GM12878 (cell line): ENCODE results near the gene PAX5. TPM values are rescaled to one million over a fixed set of nuclear protein-coding genes. Genes with fewer than 3 reads are reported as not detected.

ENCODE experiments used
- ATAC-seq: fragments of 200-7000 bp; cut with Tn5 transposase; 3 replicates; pipeline ENCODE4 v1.9.1; 2020; ENCODE audit warnings: mild to moderate bottlenecking, moderate library complexity
- BruUV-seq: library from RNA; stranded (reverse); fragments of 400-500 nt; replicated peaks from 2 replicates; lab custom pipeline; 2021; lab: Mats Ljungman, UMichigan
- CTCF ChIA-PET: fragments of 300-600 bp; sonication (Branson Sonifier 250); formaldehyde crosslinking; extraction: SDS; loops from one replicate; lab custom pipeline; 2021; ENCODE audit warnings: inconsistent platforms; lab: Yijun Ruan, JAX
- POLR2A ChIA-PET: fragments of 350-600 bp; formaldehyde crosslinking; extraction: SDS; loops from one replicate; lab custom pipeline; 2021; ENCODE audit warnings: inconsistent platforms; lab: Charles Lee
- RAD21 ChIA-PET: fragments of 300-600 bp; sonication (Branson Sonifier 250); formaldehyde crosslinking; loops from one replicate; lab custom pipeline; 2023; ENCODE audit warnings: antibody characterized with exemption; ENCODE audit not compliant: unreplicated experiment; lab: Charles Lee
- SMC1A ChIA-PET: fragments of 300-600 bp; sonication (Branson Sonifier 250); formaldehyde crosslinking; loops from one replicate; lab custom pipeline; 2023; ENCODE audit not compliant: unreplicated experiment, uncharacterized antibody; lab: Charles Lee
- DNase-seq: peaks from one replicate; pipeline ENCODE4 v3.0.0-alpha.2; 2011; ENCODE audit warnings: low read depth, low spot score
- FAIRE-seq: peaks from 3 replicates; lab custom pipeline; 2011; peaks lifted over from hg19 to GRCh38; lab: Jason Lieb, UNC
- H2AFZ ChIP-seq: 2 replicates; pipeline ENCODE4 v1.6.0; 2011; ENCODE audit warnings: low read depth, low read length, control low read depth; ENCODE audit not compliant: control insufficient read depth
- H3K27ac ChIP-seq: 2 replicates; pipeline ENCODE4 v1.5.1; 2011; ENCODE audit warnings: control low read depth; ENCODE audit not compliant: control insufficient read depth, insufficient read depth
- H3K27me3 ChIP-seq, 2 experiments: replicated peaks in 1 of 2; 2 replicates each; pipeline versions ENCODE4 v1.6.0 to v1.6.1; 2011; ENCODE audit warnings: low read length in 1 of 2; ENCODE audit not compliant: control insufficient read depth in 2 of 2, insufficient read depth in 2 of 2
- H3K36me3 ChIP-seq, 2 experiments: 2 replicates each; pipeline ENCODE4 v1.5.1; 2011; ENCODE audit warnings: low read length in 1 of 2; ENCODE audit not compliant: control insufficient read depth in 2 of 2, insufficient read depth in 2 of 2
- H3K4me1 ChIP-seq: 2 replicates; pipeline ENCODE4 v1.6.1; 2011; ENCODE audit warnings: mild to moderate bottlenecking, low read length, moderate library complexity, mixed read lengths; ENCODE audit not compliant: control insufficient read depth, insufficient read depth
- H3K4me2 ChIP-seq: 2 replicates; pipeline ENCODE4 v1.6.0; 2011; ENCODE audit warnings: control low read depth; ENCODE audit not compliant: control insufficient read depth, insufficient read depth
- H3K4me3 ChIP-seq: fragments of 200-600 bp; sonication (generic); 2 replicates; pipeline ENCODE4 v1.5.1; 2016
- H3K79me2 ChIP-seq: 2 replicates; pipeline ENCODE4 v1.6.0; 2011; ENCODE audit warnings: low read length; ENCODE audit not compliant: control insufficient read depth, insufficient read depth
- H3K9ac ChIP-seq: 2 replicates; pipeline ENCODE4 v1.8.0; 2011; ENCODE audit warnings: low read length, control low read depth, mixed read lengths; ENCODE audit not compliant: control insufficient read depth, insufficient read depth
- H3K9me3 ChIP-seq: replicated peaks from 3 replicates; pipeline ENCODE4 v1.5.1; 2011; ENCODE audit warnings: mild to moderate bottlenecking, low read length; ENCODE audit not compliant: control insufficient read depth, insufficient read depth
- H4K20me1 ChIP-seq: 2 replicates; pipeline ENCODE4 v1.6.0; 2011; ENCODE audit not compliant: control insufficient read depth, insufficient read depth
- BHLHE40 ChIP-seq, 2 experiments: fragments of 450-650 bp in 1 of 2; IDR thresholded peaks; 2 replicates each; pipeline ENCODE4 v1.6.1; 2011 to 2017; ENCODE audit warnings: low read depth in 2 of 2, borderline replicate concordance in 1 of 2, improper control_type of control experiment in 1 of 2, low read length in 1 of 2, mild to moderate bottlenecking in 1 of 2
- KAT2A ChIP-seq: conservative IDR thresholded peaks from 2 replicates; pipeline ENCODE4 v1.6.1; 2011; ENCODE audit warnings: low read depth, low read length; ENCODE audit not compliant: control insufficient read depth
- SIN3A ChIP-seq: IDR thresholded peaks from 2 replicates; pipeline ENCODE4 v1.6.1; 2012; ENCODE audit warnings: low read depth, low read length, improper control_type of control experiment
- TCF12 ChIP-seq: IDR thresholded peaks from 2 replicates; pipeline ENCODE4 v1.6.1; 2011; ENCODE audit warnings: low read depth, mild to moderate bottlenecking, low read length
- TCF3 ChIP-seq: IDR thresholded peaks from 2 replicates; pipeline ENCODE4 v1.6.1; 2012; ENCODE audit warnings: low read depth, mild to moderate bottlenecking, low read length, borderline replicate concordance; ENCODE audit not compliant: insufficient read depth
- YY1 ChIP-seq: IDR thresholded peaks from 2 replicates; pipeline ENCODE4 v1.6.1; 2011; ENCODE audit warnings: low read depth, mild to moderate bottlenecking, low read length
- ZZZ3 ChIP-seq: IDR thresholded peaks from 2 replicates; pipeline ENCODE4 v1.6.1; 2011; ENCODE audit warnings: low read depth; ENCODE audit not compliant: control insufficient read depth, insufficient read length
- WGBS: methylation state at CpG from one replicate; pipeline ENCODE4 v1.1.6; 2016; ENCODE audit warnings: low lambda C conversion rate; ENCODE audit not compliant: insufficient replicate concordance, insufficient coverage; ENCODE audit errors: missing lambda C conversion rate; 5-methylcytosine and 5-hydroxymethylcytosine counted together
- in situ Hi-C: fragments of 300-500 bp; cut with MboI; formaldehyde crosslinking; loops from 9 replicates; pipeline ENCODE4 v1.14.3; 2018; ENCODE audit warnings: mixed read lengths
- intact Hi-C: fragments of 100-400 bp; cut with micrococcal nuclease; formaldehyde crosslinking; loops from one replicate; pipeline ENCODE4 v1.14.2; 2022; ENCODE audit not compliant: unreplicated experiment
- polyA plus RNA-seq, 11 experiments: library from polyadenylated mRNA; depleted of rRNA in 4 of 11; unstranded in 6 of 11; stranded (reverse) in 5 of 11; fragments of >200 nt; fragmentation: Nextera tagmentation in 4 of 11; fragmentation: Illumina TruSeq in 1 of 11; extraction: Ambion mirVana in 4 of 11; extraction: Trizol in 1 of 11; gene quantifications; 1 replicate in 1 of 11; 2 replicates in 10 of 11; pipeline versions ENCODE4 v1.2.1 to v1.2.3, GENCODE V29; 2011 to 2016; ENCODE audit warnings: inconsistent platforms in 2 of 11, missing spikeins in 2 of 11, low read depth in 1 of 11
- total RNA-seq, 4 experiments: library from RNA; depleted of rRNA in 3 of 4; stranded (reverse); fragments of >200 nt in 3 of 4; fragmentation: Illumina TruSeq in 1 of 4; extraction: Trizol in 1 of 4; gene quantifications; 2 replicates each; pipeline versions ENCODE4 v1.2.1 to v1.2.3, GENCODE V29; 2013 to 2021
- TF ChIP-seq, protein P1 (sequence below): fragments of 450-650 bp; formaldehyde crosslinking; IDR thresholded peaks from 2 replicates; pipeline ENCODE4 v1.5.0; 2022; ENCODE audit warnings: mild to moderate bottlenecking, missing genetic modification characterization
- TF ChIP-seq, protein P2 (sequence below): IDR thresholded peaks from 2 replicates; pipeline ENCODE4 v1.6.1; 2011; ENCODE audit warnings: borderline replicate concordance, low read depth, mild to moderate bottlenecking, moderate library complexity, mixed read lengths, low read length; ENCODE audit not compliant: insufficient read depth; ENCODE audit errors: extremely low read length

Gene PAX5
- total and polyA plus RNA-seq, 10 of the 15 experiments (the other 5 are each of a cell fraction or from before 2014, with no cell fraction given), result 2.2 to 123 (median 31.9) TPM

DNA sequence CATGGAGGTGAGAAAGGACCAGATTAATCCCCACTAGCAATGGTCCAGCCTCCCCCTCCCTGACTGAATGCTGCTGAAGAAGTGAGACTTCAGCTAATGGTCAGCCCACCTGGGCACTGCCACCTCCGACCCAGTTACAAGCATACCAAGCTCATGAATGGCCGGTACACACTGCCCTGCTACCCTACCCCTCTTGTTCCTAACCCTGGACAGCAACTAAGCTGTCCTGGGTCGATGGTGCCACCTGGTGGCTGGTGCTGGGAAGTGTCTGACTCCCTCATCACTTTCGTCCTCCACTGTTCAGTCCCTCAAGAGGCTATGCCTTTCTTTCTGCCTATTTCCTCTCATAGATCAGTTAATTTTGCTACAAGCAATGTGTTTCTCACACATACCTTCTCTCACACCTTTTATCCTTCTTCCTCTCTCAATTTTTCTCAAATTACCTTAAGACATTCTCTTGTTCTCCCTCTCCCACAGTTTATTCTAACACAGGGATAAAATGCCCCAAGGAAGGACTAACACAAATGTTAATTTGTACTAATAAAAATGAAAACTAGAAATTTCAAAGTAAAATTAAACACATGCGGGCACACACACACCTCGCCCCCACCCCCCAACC, 42.4 kb downstream of the PAX5 start (continued):
- TF ChIP-seq, protein P1, sequence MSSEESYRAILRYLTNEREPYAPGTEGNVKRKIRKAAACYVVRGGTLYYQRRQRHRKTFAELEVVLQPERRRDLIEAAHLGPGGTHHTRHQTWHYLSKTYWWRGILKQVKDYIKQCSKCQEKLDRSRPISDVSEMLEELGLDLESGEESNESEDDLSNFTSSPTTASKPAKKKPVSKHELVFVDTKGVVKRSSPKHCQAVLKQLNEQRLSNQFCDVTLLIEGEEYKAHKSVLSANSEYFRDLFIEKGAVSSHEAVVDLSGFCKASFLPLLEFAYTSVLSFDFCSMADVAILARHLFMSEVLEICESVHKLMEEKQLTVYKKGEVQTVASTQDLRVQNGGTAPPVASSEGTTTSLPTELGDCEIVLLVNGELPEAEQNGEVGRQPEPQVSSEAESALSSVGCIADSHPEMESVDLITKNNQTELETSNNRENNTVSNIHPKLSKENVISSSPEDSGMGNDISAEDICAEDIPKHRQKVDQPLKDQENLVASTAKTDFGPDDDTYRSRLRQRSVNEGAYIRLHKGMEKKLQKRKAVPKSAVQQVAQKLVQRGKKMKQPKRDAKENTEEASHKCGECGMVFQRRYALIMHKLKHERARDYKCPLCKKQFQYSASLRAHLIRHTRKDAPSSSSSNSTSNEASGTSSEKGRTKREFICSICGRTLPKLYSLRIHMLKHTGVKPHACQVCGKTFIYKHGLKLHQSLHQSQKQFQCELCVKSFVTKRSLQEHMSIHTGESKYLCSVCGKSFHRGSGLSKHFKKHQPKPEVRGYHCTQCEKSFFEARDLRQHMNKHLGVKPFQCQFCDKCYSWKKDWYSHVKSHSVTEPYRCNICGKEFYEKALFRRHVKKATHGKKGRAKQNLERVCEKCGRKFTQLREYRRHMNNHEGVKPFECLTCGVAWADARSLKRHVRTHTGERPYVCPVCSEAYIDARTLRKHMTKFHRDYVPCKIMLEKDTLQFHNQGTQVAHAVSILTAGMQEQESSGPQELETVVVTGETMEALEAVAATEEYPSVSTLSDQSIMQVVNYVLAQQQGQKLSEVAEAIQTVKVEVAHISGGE (CRISPR knock-in tag), result no peak
- TF ChIP-seq, all 136 proteins: peak for 11

DNA sequence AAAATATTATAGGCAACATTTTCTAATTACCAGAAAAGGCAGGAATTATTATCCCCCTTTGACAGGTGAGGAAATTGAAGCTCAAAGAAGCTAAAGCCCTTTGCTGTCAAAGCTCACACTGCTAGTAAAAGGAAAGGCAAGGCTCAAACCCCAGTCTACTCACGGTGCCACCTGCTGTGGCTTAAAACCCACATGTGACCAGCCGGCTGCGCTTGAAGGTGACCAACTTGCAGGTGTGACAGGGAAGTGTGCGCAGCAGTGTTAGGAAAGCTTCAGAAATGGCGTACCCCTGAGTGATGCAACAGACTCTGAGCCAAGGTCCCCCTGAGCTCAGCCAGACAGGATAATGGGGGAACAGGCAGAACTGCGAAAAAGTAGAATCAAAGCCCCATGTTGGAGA, 45.2 kb downstream of the PAX5 start:
- no peak for ATAC-seq
- peak overlapping the region; percentile 54 for H3K27ac ChIP-seq
- ChIA-PET POLR2A (interaction anchor here (0.5 to 1.3 kb wide), 3 partner anchors 10 to 181 kb away, joined by 3 to 5 read pairs (median 3); no protein-coding TSS in a partner anchor), CTCF (interaction anchor here (1.0 to 1.9 kb wide), 6 partner anchors 10 to 151 kb away, joined by 3 to 14 read pairs (median 3); no protein-coding TSS in a partner anchor), RAD21 (interaction anchor here (0.9 to 2.8 kb wide), 4 partner anchors 11 to 198 kb away, joined by 3 to 12 read pairs (median 3); no protein-coding TSS in a partner anchor), SMC1A (interaction anchor here (1.3 to 1.9 kb wide), 6 partner anchors 12 to 335 kb away, joined by 3 to 4 read pairs (median 3); no protein-coding TSS in a partner anchor)
- no peaks in the 10 kb centered on the region for H3K27me3 ChIP-seq
- TF ChIP-seq YY1 (peak; percentile 40; the same call in 1 of the 2 replicates), SIN3A (no peak), TCF12 (peak; percentile 67; the same call in 1 of the 2 replicates), ZZZ3 (no peak), TCF3 (peak; percentile 72; the same call in 1 of the 2 replicates), BHLHE40 (IDR thresholded peaks at IDR 0.05; ENCODE audit: borderline replicate concordance in 1 of 2, low read depth in 2 of 2, low read length in 1 of 2) (peak in 1 of 2 experiments; percentile 31; a peak in 1 of 4 replicates), KAT2A (no peak)
- TF ChIP-seq, protein P2, sequence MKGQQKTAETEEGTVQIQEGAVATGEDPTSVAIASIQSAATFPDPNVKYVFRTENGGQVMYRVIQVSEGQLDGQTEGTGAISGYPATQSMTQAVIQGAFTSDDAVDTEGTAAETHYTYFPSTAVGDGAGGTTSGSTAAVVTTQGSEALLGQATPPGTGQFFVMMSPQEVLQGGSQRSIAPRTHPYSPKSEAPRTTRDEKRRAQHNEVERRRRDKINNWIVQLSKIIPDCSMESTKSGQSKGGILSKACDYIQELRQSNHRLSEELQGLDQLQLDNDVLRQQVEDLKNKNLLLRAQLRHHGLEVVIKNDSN, result peak; percentile 57
- no peaks in the 10 kb centered on the region for H4K20me1 ChIP-seq
- H3K4me1 ChIP-seq, result peaks cover 37% of the 10 kb centered on the region
- no peak overlapping the region for H3K4me3 ChIP-seq
- no peak for DNase-seq
- peaks cover 79% of the 10 kb centered on the region for H3K79me2 ChIP-seq
- FAIRE-seq, result no peak
- peak overlapping the region; percentile 39; the same call in 1 of the 2 replicates for H3K4me2 ChIP-seq
- H3K9ac ChIP-seq, result no peak overlapping the region
- no peak overlapping the region for H2AFZ ChIP-seq
- in situ Hi-C loops, result no loop called here
- intact Hi-C loops, result no loop called here
- 16% methylated on average over 6 of the region's 6 CpGs for WGBS
- no TSS peak for BruUV-seq
- peaks cover 31 to 43% of the 10 kb centered on the region in 2 experiments; a peak in 3 of 4 replicates for H3K36me3 ChIP-seq
- peaks cover 7% of the 10 kb centered on the region; the same call in 2 of the 3 replicates for H3K9me3 ChIP-seq
